ENCODE results near the gene PRSS8.
"Not testable (repeated sequence)": the region's sequence is repeated elsewhere in the genome, so short reads cannot be mapped to it uniquely, and the experiment has no call there.

PRSS8 gene

GRCh38 chr16:31143694-31144148 lies 8.2 kb upstream of the PRSS8 start:
- DNase-seq, result no peak

- DNase-seq, result no peak
Measured at GRCh38 chr16:31143011-31143693, 7.6 kb upstream of the PRSS8 start.

GRCh38 chr16:31142109-31143010 lies 6.8 kb upstream of the PRSS8 start:
- DNase-seq, result peak; percentile 98

GRCh38 chr16:31141489-31142108 lies 6.1 kb upstream of the PRSS8 start:
- DNase-seq, result no peak

GRCh38 chr16:31141071-31141469 lies 5.5 kb upstream of the PRSS8 start:
- not testable (repeated sequence) for DNase-seq

GRCh38 chr16:31138621-31139578 lies 3.4 kb upstream of the PRSS8 start:
- no peak for DNase-seq

GRCh38 chr16:31136822-31137499 lies 1.4 kb upstream of the PRSS8 start:
- not testable (repeated sequence) for DNase-seq

- no peak for DNase-seq
Measured at GRCh38 chr16:31136287-31136662, 748 bp upstream of the PRSS8 start.

- peak; percentile 78 for DNase-seq
Measured at GRCh38 chr16:31134625-31135534, 647 bp downstream of the PRSS8 start.

GRCh38 chr16:31134091-31134571 lies 1.4 kb downstream of the PRSS8 start:
- DNase-seq, result peak; percentile 5

GRCh38 chr16:31133046-31133501 lies 2.5 kb downstream of the PRSS8 start:
- no peak for DNase-seq

GRCh38 chr16:31132303-31132979 lies 3.1 kb downstream of the PRSS8 start:
- DNase-seq, result no peak

GRCh38 chr16:31131841-31132271 lies 3.7 kb downstream of the PRSS8 start:
- no peak for DNase-seq

GRCh38 chr16:31131416-31131815 lies 4.1 kb downstream of the PRSS8 start:
- no peak for DNase-seq

- no peak for DNase-seq
Measured at GRCh38 chr16:31130899-31131298, 4.6 kb downstream of the PRSS8 start.

- no peak for DNase-seq
Measured at GRCh38 chr16:31130336-31130891, 5.1 kb downstream of the PRSS8 start.

- no peak for DNase-seq
Measured at GRCh38 chr16:31129568-31130335, 5.8 kb downstream of the PRSS8 start.

- DNase-seq, result no peak
Measured at GRCh38 chr16:31128711-31129567, 6.6 kb downstream of the PRSS8 start.
